Right lobe of liver (tissue), 6 donors: Measurements from ENCODE around the gene ADAM23. TPM values are rescaled to one million over a fixed set of nuclear protein-coding genes. Genes with fewer than 3 reads are reported as not detected.

ENCODE experiments used
- ATAC-seq, 4 donors: fragments of 200-7000 bp; cut with Tn5 transposase; one replicate each; pipeline ENCODE4 v1.9.1; 2020; ENCODE audit warnings: mild to moderate bottlenecking in 4 of 4, moderate library complexity in 4 of 4
- DNase-seq, 3 donors: peaks; one replicate each; pipeline ENCODE4 v3.0.0-alpha.2; 2020
- H3K27ac ChIP-seq, 3 donors: fragments of 200-600 bp; one replicate each; pipeline ENCODE4 v1.8.0; 2022
- H3K27me3 ChIP-seq, 2 donors: fragments of 200-600 bp; one replicate each; pipeline ENCODE4 v1.8.0; 2022
- H3K36me3 ChIP-seq, 4 donors: fragments of 200-600 bp; sonication (generic) in 1 of 4; one replicate each; pipeline versions ENCODE4 v1.5.1 to v1.8.0; 2017 to 2022; ENCODE audit warnings: control low read depth in 1 of 4
- H3K4me1 ChIP-seq, 4 donors: fragments of 200-600 bp; sonication (generic) in 1 of 4; one replicate each; pipeline versions ENCODE4 v1.5.1 to v1.8.0; 2017 to 2022; ENCODE audit warnings: control low read depth in 1 of 4
- H3K4me3 ChIP-seq, 3 donors: fragments of 200-600 bp; one replicate each; pipeline ENCODE4 v1.8.0; 2022
- H3K9me3 ChIP-seq, 4 donors: fragments of 200-600 bp; sonication (generic) in 1 of 4; one replicate each; pipeline versions ENCODE4 v1.5.1 to v1.8.0; 2017 to 2022; ENCODE audit warnings: control low read depth in 1 of 4
- POLR2A ChIP-seq: fragments of 450-650 bp; IDR thresholded peaks from one replicate; pipeline ENCODE4 v1.6.1; 2017; ENCODE audit warnings: antibody characterized with exemption, mild to moderate bottlenecking
- WGBS: methylation state at CpG from one replicate; pipeline ENCODE4 v1.1.6; 2018; ENCODE audit warnings: low coverage, low lambda C conversion rate; ENCODE audit not compliant: insufficient coverage; ENCODE audit errors: missing lambda C conversion rate; 5-methylcytosine and 5-hydroxymethylcytosine counted together
- intact Hi-C, 2 donors: fragments of 100-400 bp; cut with DNase I; formaldehyde crosslinking; loops; one replicate each; pipeline versions ENCODE4 v1.11.2 to v1.14.1; 2022
- total RNA-seq, 6 experiments: library from RNA; depleted of rRNA in 2 of 6; stranded (reverse); fragments of >200 nt in 2 of 6; fragmentation: NEBNext Ultra II Directional in 3 of 6; extraction: Animal tissue kit (Norgen Biotek cat#: 25700) in 3 of 6; gene quantifications; one replicate each; pipeline versions ENCODE4 v1.1.0 to v1.2.4, GENCODE V29; 2016 to 2023
- TF ChIP-seq, protein P1 (sequence below), 4 donors: fragments of 200-600 bp in 3 of 4; fragments of 450-650 bp in 1 of 4; IDR thresholded peaks; one replicate each; pipeline versions ENCODE4 v1.5.1 to v1.8.0; 2016 to 2022; ENCODE audit warnings: antibody characterized with exemption in 4 of 4, mild to moderate bottlenecking in 2 of 4
- donor health status: DM: no; HTN: yes; CAD: no.
- donor health status: DM: no; HTN: no; CAD: no.
- donor health status: DM: no; HTN: no; CAD: no.
- donor health status: DM: no; HTN: yes; CAD: no.
- donor health status: DM: no; HTN: yes; CAD: no.

ADAM23 gene
- total RNA-seq, 6 experiments from 2014 or later = under 0.01 to 0.26 (median 0.09) TPM; not detected in 2

DNA sequence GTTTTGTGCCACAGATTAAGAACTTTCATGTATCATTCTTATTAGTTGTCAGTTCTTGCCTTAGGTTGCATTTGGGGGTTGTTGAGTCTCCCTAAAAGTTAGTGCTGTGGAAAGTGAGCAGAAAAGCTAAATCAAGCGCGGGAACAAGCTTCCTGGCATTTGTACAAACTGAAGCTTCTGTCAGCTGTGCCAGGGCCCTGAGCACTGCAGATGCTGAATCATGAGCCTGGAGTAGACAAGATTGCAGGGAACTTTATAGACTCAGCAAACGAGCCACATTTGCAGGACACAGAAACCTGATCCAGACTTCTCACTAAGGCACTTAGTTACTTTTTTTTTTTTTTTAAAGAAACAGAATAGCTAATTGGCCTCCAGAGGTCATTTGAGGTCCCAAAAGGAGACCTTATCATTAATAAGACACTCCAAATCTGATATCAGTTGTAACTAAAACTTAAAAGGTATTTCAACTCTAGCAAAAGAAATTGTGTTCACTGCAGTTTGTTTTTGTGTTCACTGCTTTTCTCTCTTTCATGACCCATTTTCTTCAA lies 88.7 kb downstream of the ADAM23 start:
- DNase-seq (no peak), ATAC-seq (no peak)
- 53% methylated on average over 3 of the region's 3 CpGs for WGBS
- TF ChIP-seq, protein P1, sequence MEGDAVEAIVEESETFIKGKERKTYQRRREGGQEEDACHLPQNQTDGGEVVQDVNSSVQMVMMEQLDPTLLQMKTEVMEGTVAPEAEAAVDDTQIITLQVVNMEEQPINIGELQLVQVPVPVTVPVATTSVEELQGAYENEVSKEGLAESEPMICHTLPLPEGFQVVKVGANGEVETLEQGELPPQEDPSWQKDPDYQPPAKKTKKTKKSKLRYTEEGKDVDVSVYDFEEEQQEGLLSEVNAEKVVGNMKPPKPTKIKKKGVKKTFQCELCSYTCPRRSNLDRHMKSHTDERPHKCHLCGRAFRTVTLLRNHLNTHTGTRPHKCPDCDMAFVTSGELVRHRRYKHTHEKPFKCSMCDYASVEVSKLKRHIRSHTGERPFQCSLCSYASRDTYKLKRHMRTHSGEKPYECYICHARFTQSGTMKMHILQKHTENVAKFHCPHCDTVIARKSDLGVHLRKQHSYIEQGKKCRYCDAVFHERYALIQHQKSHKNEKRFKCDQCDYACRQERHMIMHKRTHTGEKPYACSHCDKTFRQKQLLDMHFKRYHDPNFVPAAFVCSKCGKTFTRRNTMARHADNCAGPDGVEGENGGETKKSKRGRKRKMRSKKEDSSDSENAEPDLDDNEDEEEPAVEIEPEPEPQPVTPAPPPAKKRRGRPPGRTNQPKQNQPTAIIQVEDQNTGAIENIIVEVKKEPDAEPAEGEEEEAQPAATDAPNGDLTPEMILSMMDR (IDR thresholded peaks at IDR 0.05) = no peak
- no peak for TF ChIP-seq POLR2A
- Histone ChIP-seq H3K27ac (no peak overlapping the region), H3K4me1 (no peaks in the 10 kb centered on the region), H3K36me3 (no peaks in the 10 kb centered on the region), H3K4me3 (no peak overlapping the region), H3K9me3 (no peaks in the 10 kb centered on the region), H3K27me3 (no peaks in the 10 kb centered on the region)
- intact Hi-C loops = no loop called here

DNA sequence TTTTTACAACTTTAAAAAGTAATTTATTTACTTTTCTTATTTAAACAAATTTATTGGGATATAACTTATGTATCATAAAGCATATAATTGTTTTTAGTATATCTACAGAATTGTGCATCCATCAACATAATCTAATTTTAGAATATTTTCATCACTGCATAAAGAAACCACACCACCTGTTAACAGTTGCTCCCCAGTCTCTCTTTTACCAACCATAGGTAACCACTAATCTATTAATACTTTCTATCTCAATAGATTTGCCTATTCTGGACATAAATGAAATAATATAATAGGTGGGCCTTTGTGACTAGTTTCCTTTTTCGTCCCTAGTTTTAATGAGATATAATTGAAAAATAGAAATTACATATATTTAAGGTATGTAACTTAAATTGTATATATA lies 90.6 kb downstream of the ADAM23 start:
- no peak for TF ChIP-seq POLR2A
- TF ChIP-seq, protein P1 (IDR thresholded peaks at IDR 0.05) = no peak
- H3K4me3 ChIP-seq = no peak overlapping the region
- no peak for ATAC-seq

DNA sequence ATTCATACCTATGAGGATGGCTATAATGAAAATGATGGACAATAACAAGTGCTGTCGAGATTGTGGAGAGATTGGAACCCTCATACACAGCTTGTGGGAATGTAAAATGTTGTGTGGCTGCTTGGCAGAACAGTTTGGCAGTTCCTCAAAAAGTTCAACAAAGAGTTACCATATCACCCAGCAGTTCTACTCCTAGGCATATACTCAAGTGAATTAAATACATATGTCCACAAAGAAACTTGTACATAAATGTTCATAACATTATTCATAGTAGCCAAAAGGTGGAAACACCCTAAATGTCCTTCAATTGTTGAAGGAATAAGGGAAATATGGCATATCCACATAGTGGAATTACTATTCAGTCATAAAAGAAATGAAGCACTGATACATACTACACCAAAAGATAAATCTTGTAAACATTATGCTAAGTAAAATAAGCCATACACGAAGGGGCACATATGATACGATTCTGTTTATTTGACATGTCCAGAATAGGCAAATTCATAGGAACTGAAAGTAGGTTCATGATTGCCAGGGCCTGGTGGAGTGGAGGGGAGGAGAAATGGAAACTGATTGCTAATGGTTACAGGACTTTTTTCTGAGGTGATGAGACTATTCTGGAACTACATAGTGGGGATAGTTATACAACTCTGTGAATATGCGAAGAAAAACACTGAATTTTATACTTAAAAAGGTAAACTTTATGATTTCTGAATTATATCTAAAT lies 92.1 kb downstream of the ADAM23 start:
- ATAC-seq = no peak
- DNase-seq = no peak
- no peaks in the 10 kb centered on the region for H3K27me3 ChIP-seq
- no peak overlapping the region for H3K4me3 ChIP-seq
- no peak for TF ChIP-seq POLR2A
- TF ChIP-seq, protein P1 (IDR thresholded peaks at IDR 0.05) = no peak
- WGBS = 63% methylated on average over 4 of the region's 4 CpGs
- intact Hi-C loops = no loop called here
- no peak overlapping the region for H3K27ac ChIP-seq
- H3K36me3 ChIP-seq = no peaks in the 10 kb centered on the region
- no peaks in the 10 kb centered on the region for H3K4me1 ChIP-seq
- H3K9me3 ChIP-seq = no peaks in the 10 kb centered on the region

More for the DNA sequence above, 90.6 kb downstream of the ADAM23 start:
- H3K4me1 ChIP-seq = no peaks in the 10 kb centered on the region
- H3K27me3 ChIP-seq = no peaks in the 10 kb centered on the region
- intact Hi-C loops = no loop called here
- H3K27ac ChIP-seq = no peak overlapping the region
- DNase-seq = no peak
- H3K9me3 ChIP-seq = no peaks in the 10 kb centered on the region
- 59% methylated on average over 1 of the region's 1 CpG for WGBS
- H3K36me3 ChIP-seq = no peaks in the 10 kb centered on the region

DNA sequence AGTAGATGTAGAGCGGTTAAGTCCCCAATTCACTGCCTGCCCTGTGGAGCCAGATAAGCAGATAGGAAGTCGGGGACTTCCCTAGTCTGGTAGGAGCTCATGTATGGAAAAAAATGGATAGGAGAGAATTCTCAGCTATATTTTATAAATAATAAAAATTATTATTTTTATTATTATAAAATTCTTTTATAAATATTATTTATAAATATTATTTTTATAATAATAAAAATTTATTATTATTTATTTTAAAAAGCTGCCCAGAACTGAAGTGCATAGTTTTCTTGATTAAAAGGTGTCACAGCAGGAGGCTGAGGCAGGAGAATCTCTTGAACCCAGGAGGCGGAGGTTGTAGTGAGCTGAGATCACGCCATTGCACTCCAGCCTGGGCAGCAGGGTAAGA lies 97.4 kb downstream of the ADAM23 start:
- ATAC-seq = no peak
- H3K27me3 ChIP-seq = no peaks in the 10 kb centered on the region
- 79% methylated on average over 4 of the region's 4 CpGs for whole genome bisulfite sequencing

More for the DNA sequence above, 97.4 kb downstream of the ADAM23 start:
- Histone ChIP-seq H3K4me1 (no peaks in the 10 kb centered on the region), H3K27ac (no peak overlapping the region), H3K9me3 (no peaks in the 10 kb centered on the region), H3K36me3 (no peaks in the 10 kb centered on the region), H3K4me3 (no peak overlapping the region)
- no peak for DNase-seq
- TF ChIP-seq, protein P1 (IDR thresholded peaks at IDR 0.05) = no peak
- no peak for TF ChIP-seq POLR2A
- intact Hi-C loops = no loop called here
